Upper lobe of left lung (tissue), 4 donors: ENCODE data around the gene ARHGEF37.

Experiments used
- CTCF ChIP-seq, 6 experiments: fragments of 450-650 bp in 4 of 6; fragments of 200-600 bp in 2 of 6; sonication (generic) in 2 of 6; IDR thresholded peaks; one replicate each; pipeline ENCODE4 v1.5.1; 2016 to 2019; ENCODE audit warnings: antibody characterized with exemption in 6 of 6
- POLR2A ChIP-seq, 4 donors: fragments of 450-650 bp; IDR thresholded peaks; one replicate each; pipeline ENCODE4 v1.5.1; 2016 to 2017; ENCODE audit warnings: antibody characterized with exemption in 4 of 4, mild to moderate bottlenecking in 2 of 4
- POLR2AphosphoS5 ChIP-seq, 2 donors: sonication (generic); formaldehyde crosslinking; IDR thresholded peaks; one replicate each; pipeline ENCODE4 v1.5.1; 2017; ENCODE audit warnings: antibody characterized with exemption in 2 of 2

DNA sequence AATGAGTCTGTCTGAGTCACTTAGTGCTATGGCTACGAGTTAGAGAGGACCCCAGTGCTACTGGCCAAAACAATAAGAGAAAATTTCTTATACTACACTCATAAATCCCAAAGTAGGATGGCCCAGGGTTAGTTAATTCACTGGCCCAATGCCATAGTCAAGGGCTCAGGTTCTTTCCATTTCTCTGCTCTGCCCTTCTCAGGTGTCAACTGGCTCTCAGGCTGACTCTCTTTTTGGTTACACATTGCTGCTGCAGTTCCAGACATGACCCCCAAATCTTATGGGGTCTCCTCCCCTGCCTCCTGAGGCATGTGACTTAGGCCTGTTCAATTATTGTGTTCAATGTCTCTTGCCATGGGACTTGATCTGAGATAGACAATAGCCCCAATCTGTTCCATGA lies 70.4 kb downstream of the ARHGEF37 start:
- no peak for TF ChIP-seq CTCF (IDR thresholded peaks at IDR 0.05)
- TF ChIP-seq POLR2A (IDR thresholded peaks at IDR 0.05) = no peak
- TF ChIP-seq POLR2AphosphoS5 (IDR thresholded peaks at IDR 0.05) = no peak
